GM19455 (cell line): Measurements from ENCODE around the gene SIPA1L3.

Experiments used
- ATAC-seq: cut with Tn5 transposase; IDR thresholded peaks from one replicate; pipeline ENCODE4 v1.9.1; 2021; ENCODE audit not compliant: unreplicated experiment

The SIPA1L3 gene

GRCh38 chr19:38093154-38093553, 186.1 kb downstream of the SIPA1L3 start:
- ATAC-seq = no peak

- no peak for ATAC-seq
Observed at GRCh38 chr19:38093587-38093986, 186.6 kb downstream of the SIPA1L3 start.

GRCh38 chr19:38095411-38096308, 188.7 kb downstream of the SIPA1L3 start:
- no peak for ATAC-seq

DNA sequence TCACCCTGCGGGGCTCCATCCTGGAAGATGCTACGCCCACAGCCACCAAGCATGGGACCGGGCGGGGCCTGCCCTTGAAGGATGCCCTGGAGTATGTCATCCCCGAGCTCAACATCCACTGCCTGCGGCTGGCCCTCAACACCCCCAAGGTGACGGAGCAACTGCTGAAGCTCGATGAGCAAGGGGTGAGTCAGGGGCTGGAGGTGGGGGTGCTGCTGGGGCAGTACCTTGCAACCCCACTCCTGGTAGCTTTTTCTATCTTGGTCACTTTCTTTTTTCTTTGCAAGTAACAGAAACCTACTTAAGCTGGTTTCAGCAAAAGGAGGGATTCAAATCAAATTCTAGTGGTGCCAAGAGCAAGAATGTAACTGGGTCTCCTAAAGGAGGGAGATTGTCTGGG, 193.0 kb downstream of the SIPA1L3 start:
- ATAC-seq = no peak

DNA sequence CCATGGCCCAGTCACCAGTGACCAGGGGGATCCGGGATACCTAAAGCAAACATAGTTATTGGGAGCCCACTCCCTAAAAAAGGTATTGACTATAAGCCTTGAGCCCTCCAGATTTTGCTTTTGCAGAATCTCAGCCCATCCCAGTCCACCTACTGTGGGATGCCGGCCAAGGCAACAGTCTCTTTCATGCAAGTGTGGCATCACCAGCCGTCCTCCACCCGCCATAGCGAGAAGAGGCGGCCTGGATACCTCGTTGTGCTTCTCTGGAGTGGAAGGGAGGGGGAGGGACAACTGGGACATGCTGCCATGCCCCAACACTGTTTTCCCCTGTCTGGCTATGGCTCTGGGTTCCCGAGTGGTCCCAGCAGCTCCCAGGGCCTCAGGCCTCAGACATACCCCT, 193.6 kb downstream of the SIPA1L3 start:
- ATAC-seq = no peak

DNA sequence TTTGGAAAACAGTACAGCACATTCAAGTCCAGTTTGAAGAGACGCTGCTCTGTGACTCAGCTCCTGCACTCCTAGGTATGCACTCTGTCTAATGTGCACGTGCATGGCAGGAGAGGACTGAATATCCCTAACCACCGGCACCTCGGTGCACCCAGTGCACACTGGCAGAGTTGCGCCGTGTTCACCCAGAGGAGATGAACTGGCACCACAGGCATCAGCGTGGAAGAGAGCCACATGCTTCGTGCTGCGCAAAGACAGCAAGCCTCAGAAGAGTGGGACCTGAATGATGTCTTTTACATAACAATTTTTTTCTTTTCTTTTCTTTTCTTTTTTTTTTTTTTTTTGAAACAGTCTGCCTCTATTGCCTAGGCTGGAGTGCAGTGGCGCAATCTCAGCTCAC, 194.7 kb downstream of the SIPA1L3 start:
- ATAC-seq = no peak

DNA sequence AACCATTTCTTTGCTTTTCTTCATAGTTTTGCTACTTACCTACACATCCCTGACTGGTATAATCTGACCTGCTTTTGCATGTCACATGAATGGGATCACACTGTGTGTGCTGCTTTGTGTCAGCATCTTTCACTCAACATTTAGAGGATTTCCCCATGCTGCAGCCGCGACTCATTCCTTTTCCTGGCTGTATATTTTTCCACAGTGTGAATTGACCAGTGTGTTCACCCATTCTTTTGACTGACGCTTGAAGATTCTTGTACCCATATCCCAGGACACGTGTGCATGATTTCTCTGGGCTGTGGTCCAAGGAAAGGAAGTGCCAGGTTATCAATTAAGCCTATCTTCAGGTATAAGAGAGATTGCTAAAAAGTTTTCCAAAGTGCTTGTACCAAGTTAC, 198.6 kb downstream of the SIPA1L3 start:
- ATAC-seq = no peak

DNA sequence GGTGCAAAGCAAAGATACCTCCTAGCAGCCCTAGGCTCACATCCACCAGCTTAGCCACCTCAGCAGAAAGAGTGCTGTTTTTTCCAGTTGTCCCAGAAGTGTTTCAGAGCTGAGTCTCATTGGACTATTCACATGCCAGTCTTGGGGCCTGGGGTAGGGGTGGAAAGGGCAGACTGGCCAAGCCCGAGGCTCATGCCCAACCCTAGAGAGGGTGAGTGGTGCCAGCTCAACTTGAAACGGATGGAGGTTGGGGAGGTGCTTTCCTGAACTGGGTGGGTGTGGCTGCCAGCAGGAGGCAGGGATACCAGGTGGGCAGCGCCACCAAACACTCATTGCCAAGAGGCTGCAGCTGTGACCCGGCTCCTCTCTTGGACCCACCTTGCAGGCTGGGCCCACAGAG, 200.1 kb downstream of the SIPA1L3 start:
- no peak for ATAC-seq

DNA sequence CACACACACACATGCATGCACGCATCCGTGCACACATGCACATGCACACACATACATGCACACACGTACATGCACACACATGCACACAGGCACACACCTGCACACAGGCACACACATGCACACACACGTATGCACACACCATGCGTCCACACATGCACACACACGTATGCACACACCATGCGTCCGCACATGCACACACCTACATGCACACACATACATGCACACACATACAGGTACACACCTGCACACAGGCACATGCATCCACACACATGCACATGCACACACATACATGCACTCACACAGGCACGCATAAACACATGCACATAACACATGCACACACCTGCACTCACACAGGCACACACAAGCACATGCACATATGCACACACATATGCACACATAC, 204.9 kb downstream of the SIPA1L3 start:
- ATAC-seq = no peak

- no peak for ATAC-seq
Observed at GRCh38 chr19:38114651-38115050, 207.6 kb downstream of the SIPA1L3 start.

GRCh38 chr19:38115271-38115802, 208.3 kb downstream of the SIPA1L3 start:
- ATAC-seq = no peak

DNA sequence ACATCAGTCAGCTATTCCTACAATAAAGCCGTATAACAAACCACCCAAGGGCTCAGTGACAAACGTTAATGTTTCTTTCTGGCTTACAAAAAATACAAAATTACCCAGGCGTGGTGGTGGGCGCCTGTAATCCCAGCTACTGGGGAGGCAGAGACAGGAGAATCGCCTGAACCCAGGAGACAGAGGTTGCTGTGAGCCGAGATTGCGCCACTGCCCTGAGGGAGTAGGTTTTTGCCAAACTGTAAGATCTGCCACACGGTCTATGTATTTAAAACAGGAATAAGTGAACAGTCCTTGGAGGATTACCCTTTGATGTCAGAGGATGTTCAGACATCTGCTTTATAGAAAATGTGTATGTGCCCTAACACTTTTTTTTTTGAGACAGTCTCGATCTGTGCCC, 211.2 kb downstream of the SIPA1L3 start:
- no peak for ATAC-seq

GRCh38 chr19:38120471-38121025, 213.5 kb downstream of the SIPA1L3 start:
- no peak for ATAC-seq

GRCh38 chr19:38122402-38123093, 215.5 kb downstream of the SIPA1L3 start:
- no peak for ATAC-seq

DNA sequence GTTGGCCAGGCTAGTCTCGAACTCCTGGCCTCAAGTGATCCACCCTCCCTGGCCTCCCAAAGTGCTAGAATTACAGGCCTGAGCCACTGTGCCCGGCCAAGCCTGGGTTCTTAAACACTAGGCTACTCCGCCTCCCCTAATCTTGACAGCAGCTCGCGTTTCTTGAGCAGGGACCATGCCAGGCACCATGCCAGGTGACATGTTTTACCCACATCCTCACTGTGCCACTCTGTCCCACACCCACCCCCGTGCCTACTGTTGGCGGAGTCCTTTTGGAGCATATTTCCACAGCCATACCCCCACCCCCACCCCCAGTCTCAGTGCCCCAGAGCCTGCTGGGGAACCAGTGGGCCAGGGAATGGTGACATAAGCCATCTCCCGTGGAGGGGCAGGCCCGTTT, 218.2 kb downstream of the SIPA1L3 start:
- ATAC-seq = no peak

DNA sequence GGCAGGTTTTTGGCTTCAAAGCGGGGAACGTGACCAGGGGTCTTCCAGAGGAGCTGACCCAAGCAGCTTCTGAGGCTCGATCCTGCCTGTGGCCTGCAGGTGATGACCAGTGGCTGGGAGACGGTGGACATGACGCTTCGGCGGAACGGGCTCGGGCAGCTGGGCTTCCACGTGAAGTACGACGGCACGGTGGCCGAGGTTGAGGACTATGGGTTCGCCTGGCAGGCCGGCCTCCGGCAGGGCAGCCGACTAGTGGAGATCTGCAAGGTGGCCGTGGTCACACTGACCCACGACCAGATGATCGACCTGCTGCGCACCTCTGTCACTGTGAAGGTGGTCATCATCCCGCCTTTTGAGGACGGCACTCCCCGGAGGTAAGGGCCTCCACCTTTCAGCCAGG, 223.4 kb downstream of the SIPA1L3 start:
- no peak for ATAC-seq

DNA sequence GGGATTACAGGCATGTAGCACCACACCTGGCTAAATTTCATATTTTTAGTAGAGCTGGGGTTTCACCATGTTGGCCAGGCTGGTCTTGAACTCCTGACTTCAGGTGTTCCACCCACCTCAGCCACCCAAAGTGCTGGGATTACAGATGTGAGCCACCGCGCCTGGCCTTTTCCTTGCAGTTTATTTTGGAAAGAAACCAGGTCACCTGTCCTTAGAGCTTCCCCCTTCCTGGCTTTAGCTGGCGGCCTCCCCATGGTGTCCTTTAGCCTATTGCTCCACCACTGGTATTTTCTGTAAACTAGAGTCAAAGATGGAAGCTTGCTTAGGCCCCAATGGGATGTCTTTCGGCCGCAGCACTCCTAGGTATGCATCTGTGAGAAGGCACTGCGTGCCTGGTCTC, 225.8 kb downstream of the SIPA1L3 start:
- ATAC-seq = no peak

GRCh38 chr19:38133319-38133718, 226.3 kb downstream of the SIPA1L3 start:
- ATAC-seq = no peak

- ATAC-seq = no peak
Observed at GRCh38 chr19:38134540-38135149, 227.6 kb downstream of the SIPA1L3 start.

DNA sequence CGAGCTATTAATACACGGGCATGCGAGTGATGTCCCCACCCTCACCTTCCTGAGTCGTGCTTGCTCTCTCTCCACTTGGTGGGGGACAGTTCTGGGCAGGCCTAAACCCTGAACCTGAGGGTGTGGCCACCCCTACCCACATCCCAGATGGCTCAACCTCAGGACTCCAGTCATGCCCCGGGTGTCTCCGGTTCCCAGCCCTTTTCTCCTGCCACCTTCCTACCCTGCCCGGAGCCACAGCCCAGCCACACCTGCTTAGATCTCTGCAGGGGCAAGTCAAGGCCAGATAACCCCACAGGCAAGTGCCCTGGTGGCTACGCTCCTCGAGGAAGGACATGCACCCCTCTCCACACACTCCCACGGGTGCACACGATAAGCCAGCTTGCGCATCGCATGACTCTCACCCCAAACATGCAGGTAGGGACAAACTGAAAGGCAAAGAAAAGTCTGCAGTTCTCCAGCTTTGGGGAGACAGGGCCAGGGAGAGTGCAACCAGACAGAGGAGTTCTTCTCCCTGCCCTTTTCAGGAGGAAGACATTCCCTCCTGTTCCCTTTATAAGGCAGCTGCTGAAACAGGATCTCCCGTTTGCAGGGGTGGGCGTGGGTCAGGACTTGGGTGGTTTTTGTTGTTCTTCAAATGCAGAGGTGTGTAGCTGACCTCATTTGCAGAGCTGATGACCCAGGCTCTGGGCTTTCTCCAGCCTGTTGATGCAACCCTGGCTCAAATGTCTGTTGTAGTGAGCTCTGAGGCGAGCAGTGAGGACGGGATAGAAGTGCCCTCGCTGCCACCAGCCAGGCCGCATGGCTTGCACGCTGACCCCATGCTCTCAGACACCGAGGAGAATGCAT, 228.4 kb downstream of the SIPA1L3 start:
- ATAC-seq = no peak
